GM19043 (cell line): ENCODE results near the gene HLCS.
"Not testable (repeated sequence)": the region's sequence is repeated elsewhere in the genome, so short reads cannot be mapped to it uniquely, and the experiment has no call there.

Source experiments
- ATAC-seq: cut with Tn5 transposase; IDR thresholded peaks from one replicate; pipeline ENCODE4 v1.9.1; 2021; ENCODE audit warnings: low read depth; ENCODE audit not compliant: unreplicated experiment

The HLCS gene

DNA sequence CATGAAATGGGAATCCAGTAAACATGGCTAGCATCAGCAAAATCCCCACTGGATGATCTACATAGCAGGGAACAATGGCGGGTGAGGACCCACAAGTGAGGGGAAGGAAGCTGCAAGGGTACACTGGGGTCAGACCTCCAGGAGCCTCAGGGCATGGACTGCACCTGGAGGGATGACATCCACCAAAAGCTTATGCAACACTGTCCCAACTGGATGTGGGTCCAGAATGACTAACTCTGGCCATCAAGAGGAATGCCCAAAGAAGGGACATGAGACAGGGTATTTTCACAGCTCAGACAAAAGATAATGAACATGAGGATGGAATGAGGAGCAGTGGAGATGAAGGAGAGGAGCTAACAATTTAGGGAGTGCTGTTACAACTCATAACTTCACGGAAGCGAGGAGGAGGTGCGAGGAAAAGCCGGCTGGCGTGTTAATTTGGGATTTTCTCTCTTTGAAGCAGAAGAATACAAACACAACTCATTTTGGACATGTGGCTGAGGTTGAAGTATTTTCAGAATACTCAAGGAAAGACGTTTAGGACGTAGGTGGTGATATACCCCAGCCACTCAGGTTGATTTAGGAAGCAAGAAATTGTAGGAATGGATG lies 5.7 kb downstream of the HLCS start:
- no peak for ATAC-seq

DNA sequence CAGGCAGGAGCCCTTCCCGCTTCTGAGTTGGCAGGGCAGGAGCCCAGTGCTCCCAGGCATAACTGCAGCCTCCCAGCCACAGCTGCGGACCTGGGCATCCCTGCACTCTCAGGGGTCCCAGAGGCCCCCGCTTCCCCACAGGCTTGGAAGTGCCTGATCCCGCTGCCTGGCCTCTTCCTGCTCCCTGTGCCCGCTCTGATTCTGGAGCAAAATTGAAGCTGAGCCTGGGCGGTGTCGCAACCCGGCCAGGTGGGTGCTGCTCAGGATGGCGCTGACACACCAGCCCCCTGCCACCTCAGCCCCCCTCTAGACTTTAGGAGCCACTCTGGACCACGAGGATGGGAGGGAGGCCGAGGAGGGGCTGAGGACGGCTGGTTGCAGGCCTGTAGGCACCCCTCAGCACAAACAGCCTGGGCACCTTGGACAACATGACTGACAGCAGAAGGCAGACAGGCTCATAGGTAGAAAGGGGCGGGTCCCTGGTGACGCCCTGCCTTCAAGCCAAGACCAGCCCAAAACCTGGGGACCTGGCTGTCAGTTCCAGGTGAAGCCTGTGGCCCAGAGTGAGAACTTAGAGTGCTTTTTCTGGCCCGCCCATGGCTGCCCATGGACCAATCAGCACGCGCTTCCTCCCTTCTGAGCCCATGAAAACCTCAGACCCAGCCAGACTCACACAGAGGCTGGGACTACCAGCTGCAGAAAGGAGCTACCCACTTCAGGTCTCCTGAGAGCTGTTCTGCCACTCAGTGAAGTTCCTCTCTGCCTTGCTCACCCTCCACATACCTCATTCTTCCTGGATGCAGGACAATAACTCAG lies 7.2 kb downstream of the HLCS start:
- no peak for ATAC-seq

DNA sequence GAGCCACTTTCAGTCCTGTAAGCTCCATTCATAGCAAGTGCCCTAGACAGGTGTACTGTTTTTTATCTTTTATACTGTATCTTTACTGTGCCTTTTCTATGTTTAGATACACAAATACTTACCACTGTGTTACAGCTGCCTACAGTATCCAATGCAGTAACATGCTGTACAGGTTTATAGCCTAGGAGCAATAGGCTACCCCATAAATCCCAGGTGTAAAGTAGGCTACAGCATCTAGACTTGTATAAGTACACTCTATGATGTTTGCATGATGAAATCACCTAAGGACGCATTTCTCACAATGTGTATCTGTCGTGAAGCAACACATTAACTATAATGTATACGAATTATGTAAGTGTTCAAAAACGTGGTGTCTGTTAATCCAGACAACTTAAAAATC lies 10.7 kb downstream of the HLCS start:
- ATAC-seq = no peak

DNA sequence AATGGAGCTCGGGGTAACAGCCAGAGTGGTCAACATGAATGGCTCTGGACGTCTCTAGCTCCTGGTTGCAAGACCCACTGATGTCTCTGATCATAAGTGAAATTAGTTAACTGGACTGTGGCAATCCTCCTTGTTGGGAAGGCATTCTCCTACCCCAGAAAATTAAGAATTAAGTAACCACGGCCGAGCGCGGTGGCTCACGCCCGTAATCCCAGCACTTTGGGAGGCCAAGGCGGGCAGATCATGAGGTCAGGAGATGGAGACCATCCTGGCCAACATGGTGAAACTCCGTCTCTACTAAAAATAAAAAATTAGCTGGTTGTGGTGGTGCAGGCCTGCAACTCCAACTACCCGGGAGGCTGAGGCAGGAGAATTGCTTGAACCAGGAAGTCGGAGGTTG lies 14.1 kb downstream of the HLCS start:
- not testable (repeated sequence) for ATAC-seq

DNA sequence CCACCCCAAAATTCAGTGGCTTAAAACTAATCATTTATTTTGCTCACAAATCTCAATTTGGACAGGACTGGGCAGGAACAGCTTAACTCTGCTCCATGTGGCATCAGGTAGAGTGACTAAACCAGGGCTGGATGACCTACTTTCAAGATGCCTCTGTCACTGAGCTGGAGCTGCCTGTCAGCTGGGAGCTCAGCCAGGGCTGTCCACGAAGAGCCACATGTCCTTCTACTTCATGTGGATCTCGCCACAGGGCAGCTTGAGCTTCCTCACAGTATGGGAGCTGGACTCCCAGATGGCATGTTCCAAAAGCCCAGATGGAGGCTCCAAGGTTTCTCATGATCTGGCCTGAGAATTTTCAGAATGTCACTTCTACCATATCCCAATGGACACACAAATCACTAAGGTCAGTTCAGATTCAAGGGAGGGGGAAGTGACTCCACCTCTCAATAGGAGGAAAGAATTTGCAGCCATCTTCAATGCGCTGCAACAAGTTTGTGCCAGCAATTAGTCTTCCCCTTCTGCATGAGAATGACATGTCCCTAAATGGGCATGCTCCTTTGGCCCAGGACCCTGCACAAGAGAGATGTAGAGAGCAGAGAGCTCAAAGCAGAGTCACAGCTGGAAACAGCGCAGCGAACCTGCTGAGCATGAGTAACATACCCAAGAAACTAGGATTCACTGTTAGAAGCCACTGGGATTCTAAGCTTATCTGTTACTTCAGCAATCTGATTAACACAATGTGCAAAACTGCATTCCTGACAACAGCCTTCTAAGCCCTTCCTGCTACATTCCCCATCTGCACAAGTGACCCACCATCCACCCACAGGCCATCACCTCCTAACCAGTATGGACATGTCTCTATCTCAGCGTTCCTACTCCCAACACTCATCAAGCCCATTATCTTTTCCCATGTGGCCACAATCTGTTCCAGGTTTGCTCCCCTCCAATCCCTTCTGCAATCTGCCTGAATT lies 17.0 kb downstream of the HLCS start:
- no peak for ATAC-seq

DNA sequence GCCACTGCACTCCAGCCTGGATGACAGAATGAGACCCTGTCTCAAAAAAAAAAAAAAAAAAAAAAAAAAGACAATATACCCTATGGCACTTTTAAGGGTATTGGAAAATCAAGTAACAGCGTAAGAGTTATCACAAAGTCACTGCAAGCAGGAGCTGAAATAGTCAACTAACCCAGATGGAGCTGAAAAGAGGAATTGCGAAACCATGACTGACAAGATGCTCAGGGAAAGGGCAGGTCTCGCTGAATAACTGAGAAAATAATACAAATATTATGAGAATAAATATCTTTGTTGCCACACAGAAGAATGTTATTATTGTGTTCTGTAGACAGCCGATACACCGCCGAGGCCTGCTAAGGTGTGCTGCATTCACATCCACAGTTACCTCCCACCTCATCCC lies 17.8 kb downstream of the HLCS start:
- ATAC-seq = no peak

DNA sequence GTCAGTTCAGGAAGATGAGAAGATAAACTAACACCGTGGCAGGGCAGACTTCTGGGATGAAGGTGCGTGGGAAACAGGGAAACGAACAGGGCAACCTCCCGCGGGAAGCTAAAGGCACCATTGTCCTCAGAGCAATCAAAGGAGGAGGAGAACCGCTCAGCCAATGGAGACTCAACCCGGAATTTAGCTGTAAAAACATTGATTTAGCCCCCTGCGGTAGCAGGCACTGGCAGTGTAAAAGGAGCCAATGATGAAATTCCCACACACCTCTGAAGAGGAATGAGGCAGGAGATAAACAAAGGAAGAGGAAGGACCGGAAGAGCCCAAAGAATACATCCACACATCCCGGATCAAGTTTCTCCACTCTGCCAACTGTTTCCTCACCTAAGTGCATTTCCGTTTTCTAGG lies 19.5 kb downstream of the HLCS start:
- no peak for ATAC-seq

DNA sequence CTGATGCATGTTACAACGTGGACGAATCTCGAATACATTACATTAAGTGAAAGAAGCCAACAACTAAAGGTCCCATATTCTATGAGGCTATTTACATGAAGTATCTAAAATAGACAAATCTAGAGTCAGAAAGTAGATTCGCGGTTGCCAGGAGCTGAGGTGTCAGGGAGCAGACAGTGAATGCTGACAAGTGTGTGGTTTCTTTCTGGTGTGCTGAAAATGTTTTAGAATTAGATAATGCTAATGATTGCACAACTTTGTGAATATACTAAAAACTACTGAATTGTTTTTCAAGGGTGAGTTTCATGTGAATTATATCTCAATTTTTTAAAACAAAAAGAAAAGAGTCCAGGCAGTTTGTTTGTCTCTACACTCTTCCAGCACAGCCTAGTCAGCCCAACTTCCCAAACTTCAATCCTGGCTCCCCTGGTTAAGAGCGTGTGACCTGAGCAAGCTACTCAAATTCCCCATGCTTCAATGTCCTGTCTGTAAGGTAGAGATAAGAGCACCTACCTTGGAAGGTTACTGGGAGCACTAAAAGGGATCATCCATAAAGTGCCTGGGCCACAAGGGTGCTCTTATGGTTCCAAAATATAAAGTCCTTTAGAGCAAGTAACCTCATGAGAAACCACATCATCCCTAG lies 20.9 kb downstream of the HLCS start:
- no peak for ATAC-seq

DNA sequence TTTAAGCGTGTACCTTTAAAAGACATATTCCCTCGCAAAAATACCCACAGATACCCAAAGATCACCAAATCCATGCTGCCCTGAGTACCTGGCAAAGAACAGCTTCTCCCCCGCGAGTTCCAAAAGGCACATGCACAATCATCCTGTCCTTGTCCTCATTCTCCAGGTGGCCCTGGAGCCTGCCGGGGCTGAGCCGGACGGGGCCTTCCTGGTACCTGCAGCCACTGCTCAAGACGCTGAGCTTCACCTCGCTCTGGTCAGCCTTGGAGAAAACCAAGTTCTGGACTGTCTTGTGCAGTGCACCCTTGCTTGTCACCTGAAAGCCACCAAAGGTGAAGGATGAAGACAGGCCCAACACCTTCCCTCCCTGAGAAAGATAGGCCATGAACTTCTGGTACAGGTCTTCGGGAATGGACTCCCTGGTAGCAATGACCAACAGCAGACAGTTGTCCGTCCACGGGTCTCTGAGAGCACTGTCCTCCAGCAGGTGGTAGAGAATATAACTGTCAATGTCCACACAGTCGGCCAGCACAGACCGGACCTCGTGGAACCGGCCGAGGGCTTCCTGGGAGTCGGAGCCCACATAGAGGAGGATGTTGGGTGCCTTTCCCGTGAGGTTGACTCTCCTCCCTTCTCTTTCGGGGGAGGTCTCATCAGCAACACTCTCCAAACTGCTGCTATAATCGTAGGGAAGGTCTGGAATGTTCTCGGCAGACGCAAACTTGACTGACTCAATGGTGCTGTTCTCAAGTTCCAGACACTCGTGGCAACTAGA lies 29.9 kb downstream of the HLCS start:
- no peak for ATAC-seq

DNA sequence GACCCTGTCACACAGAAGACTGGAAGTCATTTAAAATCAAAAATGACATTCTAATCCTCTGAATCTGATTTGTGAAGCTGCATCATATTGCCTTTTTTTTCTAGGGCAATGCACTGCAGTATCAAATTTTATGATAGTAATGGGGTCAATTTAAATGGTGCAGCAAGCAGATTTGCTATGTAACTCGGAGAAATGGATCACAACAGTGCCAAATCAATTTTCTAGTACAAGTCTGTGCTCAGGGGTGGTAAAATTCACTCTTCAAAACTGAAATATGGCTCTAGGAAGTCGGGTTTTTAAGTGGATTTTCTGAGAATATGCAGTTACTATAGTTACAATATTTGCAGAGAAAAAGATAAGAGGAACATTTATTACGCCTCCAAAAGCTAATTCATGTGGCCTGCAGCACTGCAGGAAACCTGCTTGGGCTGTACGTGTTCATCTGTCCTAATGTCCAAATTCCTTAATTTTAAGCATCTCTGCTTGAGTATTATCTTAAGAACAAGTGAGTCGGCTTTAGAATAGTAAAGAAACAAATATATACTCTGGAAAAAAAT lies 31.5 kb downstream of the HLCS start:
- no peak for ATAC-seq

DNA sequence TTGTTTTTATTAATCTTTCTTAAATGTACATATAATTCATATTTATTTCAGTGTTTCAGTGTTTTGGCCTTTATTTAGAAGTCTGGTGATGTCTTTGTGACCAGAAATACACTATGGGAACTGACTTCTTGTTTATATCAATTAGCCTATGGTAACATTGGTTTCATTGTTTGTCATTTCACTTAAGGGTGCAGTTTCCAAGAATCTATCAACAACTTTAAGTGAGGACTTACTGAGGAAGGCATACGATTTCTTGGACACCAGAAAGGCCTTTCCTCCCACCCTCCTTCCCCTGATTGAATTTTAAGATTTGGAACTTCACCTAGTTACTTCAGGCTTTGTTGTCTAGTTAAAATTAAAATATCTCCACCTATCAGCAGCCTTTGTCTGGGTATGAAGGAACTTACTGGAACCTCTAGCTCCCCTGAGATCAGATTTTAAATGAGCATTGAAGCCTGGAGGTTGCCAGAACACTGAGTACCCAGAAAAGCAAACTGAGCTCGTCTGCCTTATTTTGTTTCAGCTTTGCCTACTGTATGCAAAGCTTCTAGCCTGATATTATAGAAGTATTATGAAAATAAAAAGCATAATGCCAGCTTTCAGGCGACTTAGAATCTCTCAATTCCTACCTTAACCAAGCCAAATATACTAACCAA lies 34.2 kb downstream of the HLCS start:
- no peak for ATAC-seq

DNA sequence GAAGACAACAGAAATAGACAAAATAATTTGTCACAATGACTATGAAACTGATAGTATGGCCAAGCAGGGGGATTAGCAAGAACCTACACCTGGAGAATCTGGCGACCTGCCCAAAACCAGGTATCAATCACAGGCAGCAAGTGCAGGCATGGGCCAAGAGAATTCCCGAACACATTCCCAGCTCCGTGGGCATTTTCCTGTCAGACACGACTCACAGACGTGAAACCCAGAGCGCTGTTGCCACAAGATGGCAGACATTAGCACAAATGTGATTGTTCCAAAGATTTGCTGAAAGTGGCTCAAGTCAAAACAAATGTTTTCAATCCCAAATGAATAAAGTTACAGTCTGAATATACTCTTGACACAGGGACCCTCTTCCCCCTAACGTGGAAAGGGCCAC lies 36.8 kb downstream of the HLCS start:
- ATAC-seq = no peak

DNA sequence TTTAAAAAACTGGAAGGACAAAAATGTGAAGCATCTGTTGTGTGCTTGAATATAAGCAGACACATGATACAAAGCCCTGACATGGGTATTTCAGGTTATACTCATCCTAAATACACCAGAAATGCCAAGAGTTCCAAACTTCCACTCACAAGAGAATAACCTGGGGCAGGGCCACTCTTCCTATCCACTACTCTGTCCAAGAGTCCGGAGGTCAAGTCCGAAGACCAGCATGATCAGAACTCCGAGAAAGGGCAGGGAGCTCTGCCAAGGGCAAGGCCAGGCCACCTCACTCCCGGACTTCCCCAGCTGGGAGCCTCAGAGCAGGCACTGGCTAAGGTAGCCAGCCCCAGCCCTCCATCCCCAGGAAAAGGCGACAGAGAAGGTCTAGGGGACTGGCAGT lies 37.5 kb downstream of the HLCS start:
- no peak for ATAC-seq

DNA sequence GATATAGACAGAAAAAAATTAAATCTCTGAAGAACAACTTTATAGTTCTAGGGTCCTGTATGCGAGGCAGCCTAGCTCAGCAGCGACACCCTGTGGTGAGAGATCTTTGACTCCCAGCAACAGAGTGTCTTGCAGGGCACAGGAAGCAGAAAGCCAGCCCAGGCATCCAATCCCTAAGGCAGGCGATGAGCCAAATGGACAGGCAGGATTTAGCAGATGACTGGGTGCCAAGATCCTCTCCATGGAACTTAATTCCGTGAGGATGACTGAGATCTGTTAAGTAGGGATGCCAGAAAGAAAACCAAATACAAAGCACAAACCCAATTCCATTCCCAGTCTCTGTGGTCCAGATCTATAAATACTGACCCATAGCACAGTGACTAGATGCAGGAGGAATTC lies 38.8 kb downstream of the HLCS start:
- no peak for ATAC-seq

DNA sequence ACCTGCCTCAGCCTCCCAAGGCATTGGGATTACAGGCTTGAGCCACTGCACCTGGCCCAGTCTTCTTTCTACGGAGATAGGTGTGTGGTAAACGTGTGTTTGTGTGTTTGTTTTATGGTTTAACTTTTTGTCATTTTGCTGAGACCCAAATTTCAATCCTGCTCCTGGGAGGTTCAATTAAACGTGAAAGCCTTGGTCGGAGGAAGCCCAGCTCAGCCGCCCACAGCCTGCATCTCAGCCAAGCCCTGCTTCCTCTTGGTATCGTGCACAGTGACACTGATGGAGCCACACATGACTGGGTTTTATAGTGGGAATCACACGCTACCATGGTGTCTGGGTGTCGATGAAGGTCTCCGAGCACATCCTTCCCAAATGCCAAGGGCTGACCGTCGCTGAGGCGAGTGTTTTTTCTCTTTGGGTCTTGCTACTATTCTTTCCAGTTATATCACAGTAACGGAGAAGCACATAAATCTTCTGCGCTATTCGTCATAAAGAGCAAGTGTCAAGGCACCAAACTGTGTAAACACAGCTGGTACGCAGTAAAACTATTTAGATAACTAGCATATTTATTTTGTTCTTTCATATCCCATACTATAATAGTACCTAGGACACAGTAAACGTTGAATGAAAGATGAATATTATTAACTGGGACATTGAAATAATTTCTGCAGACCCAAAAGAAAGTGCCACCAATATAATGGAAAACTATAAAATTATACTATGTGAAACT lies 39.3 kb downstream of the HLCS start:
- ATAC-seq = no peak

DNA sequence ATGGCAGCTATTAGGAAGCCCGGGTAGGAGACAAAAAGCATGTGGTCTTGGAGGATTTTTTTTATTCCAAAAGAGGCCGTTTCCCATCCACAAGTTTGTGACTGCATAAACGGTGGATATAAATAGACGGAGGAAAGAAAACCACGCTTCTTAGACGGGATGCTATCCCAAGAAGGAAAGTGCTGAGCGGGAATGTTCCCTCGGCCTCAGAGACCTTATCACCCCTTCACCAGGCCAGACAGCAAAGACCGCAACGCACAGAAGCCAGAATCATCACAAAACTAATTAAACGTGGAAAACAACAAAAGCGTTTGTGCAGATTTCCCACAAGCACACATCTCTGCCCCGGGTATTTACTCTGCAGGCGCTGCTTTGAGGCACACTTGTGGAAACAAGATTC lies 43.2 kb downstream of the HLCS start:
- no peak for ATAC-seq

DNA sequence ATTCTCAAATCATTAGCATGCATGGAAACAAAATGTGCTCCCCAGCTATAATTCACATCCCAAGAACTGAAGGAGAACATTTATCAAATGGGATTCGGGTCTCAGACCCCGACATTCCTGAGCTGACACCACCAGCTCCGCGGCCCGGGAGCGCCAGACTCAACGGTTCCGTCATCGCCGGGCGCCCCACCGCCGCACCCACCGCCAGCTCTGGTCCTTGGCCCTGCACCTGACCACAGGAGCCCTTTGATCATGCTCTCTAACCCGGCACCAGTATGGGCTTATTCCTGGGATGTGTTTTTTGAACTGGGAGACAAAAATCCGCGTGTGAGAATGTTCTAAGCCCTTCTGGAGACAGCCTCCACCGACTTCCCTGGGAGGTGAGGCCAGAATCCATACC lies 43.6 kb downstream of the HLCS start:
- ATAC-seq = no peak

DNA sequence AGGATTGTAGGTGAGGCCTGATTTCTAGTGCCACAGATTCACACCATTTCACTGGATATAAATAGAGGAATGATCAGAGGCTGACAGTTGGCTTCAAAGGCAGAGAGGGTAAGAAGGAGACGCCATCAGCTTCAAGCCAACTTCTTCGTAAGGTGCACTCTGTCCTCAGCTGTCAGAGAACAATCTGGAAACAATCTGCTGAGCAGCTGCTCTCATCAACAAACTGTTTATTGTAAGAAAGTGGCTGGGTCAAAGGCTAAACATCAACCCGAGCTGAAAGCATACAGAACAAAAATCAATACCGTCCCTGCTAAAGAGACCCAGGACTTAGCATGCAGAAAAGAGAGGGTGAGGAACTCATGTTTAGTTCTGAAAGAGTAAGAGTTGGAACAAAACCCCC lies 48.2 kb downstream of the HLCS start:
- no peak for ATAC-seq
